ENCODE data around the gene DGAT2L6. TPM values are rescaled to one million over a fixed set of nuclear protein-coding genes. Genes with fewer than 3 reads are reported as not detected.

Gene DGAT2L6
- total RNA-seq, 1 donor from 2014 or later = not detected

DNA sequence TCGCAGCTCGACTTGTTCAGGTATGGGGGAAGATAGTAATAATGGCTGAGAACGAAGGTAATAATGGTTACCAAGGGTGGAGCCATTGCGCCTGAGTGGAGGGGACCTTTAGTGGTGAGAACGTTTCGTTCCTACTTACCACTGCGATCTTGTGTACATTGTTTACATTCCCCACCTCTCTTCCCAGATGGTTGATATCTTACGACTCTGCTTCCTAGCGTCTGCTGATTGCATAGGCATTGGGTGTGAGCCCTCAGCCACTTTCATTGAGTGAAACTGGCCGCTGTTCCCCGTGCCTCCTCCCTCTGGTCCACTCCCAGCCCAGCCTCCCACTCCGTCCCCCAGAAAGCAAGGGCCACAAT, 43.2 kb upstream of the DGAT2L6 start:
- Histone ChIP-seq H3K27me3 (ENCODE audit: insufficient read depth, low read length) (no peaks in the 10 kb centered on the region), H4K20me1 (ENCODE audit: insufficient read depth, low read length) (peaks cover 8% of the 10 kb centered on the region), H3K4me3 (ENCODE audit: insufficient read depth, low read depth, low read length) (peak overlapping the region; percentile 94), H3K79me2 (ENCODE audit: insufficient read depth, low read length) (peaks cover 24% of the 10 kb centered on the region), H3K4me1 (ENCODE audit: insufficient read depth, low read length) (peaks cover 11% of the 10 kb centered on the region), H2AFZ (ENCODE audit: low read depth, low read length) (peak overlapping the region; percentile 93), H3K4me2 (ENCODE audit: low read length) (peak overlapping the region; percentile 98), H3K36me3 (ENCODE audit: insufficient read depth, low read length) (no peaks in the 10 kb centered on the region), H3K9me3 (ENCODE audit: insufficient read depth, low read depth, low read length) (no peaks in the 10 kb centered on the region), H3K27ac (ENCODE audit: low read depth, low read length) (peak overlapping the region; percentile 89), H3K9ac (ENCODE audit: low read length) (peak overlapping the region; percentile 94)
- Mint-ChIP-seq H3K27ac (ENCODE audit: unreplicated experiment) (peak overlapping the region; percentile 99), H3K9me3 (ENCODE audit: unreplicated experiment) (no peaks in the 10 kb centered on the region), H3K36me3 (ENCODE audit: low read depth, unreplicated experiment) (no peaks in the 10 kb centered on the region), H3K4me1 (ENCODE audit: low read depth, unreplicated experiment) (peaks cover 9% of the 10 kb centered on the region), H3K27me3 (ENCODE audit: low read depth, unreplicated experiment) (no peaks in the 10 kb centered on the region), H3K4me3 (ENCODE audit: unreplicated experiment) (peak overlapping the region; percentile 98)
- FAIRE-seq (no peak), DNase-seq (ENCODE audit: low read depth) (no peak)
- TF ChIP-seq EZH2 (IDR thresholded peaks at IDR 0.05; ENCODE audit: insufficient read depth, low read length) = no peak
- TF ChIP-seq, protein P1, sequence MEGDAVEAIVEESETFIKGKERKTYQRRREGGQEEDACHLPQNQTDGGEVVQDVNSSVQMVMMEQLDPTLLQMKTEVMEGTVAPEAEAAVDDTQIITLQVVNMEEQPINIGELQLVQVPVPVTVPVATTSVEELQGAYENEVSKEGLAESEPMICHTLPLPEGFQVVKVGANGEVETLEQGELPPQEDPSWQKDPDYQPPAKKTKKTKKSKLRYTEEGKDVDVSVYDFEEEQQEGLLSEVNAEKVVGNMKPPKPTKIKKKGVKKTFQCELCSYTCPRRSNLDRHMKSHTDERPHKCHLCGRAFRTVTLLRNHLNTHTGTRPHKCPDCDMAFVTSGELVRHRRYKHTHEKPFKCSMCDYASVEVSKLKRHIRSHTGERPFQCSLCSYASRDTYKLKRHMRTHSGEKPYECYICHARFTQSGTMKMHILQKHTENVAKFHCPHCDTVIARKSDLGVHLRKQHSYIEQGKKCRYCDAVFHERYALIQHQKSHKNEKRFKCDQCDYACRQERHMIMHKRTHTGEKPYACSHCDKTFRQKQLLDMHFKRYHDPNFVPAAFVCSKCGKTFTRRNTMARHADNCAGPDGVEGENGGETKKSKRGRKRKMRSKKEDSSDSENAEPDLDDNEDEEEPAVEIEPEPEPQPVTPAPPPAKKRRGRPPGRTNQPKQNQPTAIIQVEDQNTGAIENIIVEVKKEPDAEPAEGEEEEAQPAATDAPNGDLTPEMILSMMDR (IDR thresholded peaks at IDR 0.05; ENCODE audit: insufficient read depth, low read depth, low read length) = no peak

DNA sequence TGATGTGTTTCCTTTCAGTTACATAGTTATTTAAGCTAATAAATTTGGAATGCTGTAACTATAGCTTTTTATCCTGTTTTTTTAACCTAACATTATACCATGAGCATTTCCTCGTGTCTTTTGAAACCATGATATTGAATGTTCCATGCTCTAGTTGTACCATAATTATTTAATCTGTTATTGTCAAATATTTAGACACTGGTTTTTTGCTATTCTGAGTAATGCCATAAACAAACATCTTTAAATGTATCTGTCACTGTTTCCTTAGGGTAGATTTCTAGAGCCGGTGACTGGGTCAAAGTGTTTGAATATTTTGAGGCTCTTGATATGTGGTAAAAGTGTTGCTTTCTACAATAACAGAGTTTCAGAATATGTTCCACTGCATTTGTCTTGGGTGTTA, 38.7 kb upstream of the DGAT2L6 start:
- H3K4me3 Mint-ChIP-seq (ENCODE audit: unreplicated experiment) = no peak overlapping the region
- H3K36me3 Mint-ChIP-seq (ENCODE audit: low read depth, unreplicated experiment) = peaks cover 2% of the 10 kb centered on the region

DNA sequence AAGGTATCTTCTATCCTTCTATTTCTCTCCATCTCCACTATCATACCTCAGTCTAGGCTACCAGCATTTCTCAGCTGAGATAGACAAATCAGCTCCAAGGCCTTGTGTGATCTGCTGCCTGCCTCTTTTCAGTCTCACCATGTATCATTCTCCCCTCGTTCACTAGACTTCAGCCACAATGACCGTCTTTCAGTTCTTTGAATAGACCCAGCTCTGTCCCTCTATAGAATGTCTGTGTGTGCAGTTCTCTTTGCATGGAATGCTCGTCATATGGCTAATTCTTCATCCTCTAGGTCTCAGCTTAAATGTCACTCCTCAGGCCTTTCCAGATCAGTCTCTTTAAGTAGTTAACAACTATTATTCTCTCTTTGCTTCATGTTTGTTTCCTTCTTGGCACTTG, 37.5 kb upstream of the DGAT2L6 start:
- Histone ChIP-seq H3K9me3 (ENCODE audit: insufficient read depth, low read depth, low read length) (no peaks in the 10 kb centered on the region), H3K9ac (ENCODE audit: low read length) (no peak overlapping the region), H3K27me3 (ENCODE audit: insufficient read depth, low read length) (no peaks in the 10 kb centered on the region), H4K20me1 (ENCODE audit: insufficient read depth, low read length) (peaks cover 8% of the 10 kb centered on the region), H3K36me3 (ENCODE audit: insufficient read depth, low read length) (peaks cover 3% of the 10 kb centered on the region), H3K4me3 (ENCODE audit: insufficient read depth, low read depth, low read length) (no peak overlapping the region), H3K4me2 (ENCODE audit: low read length) (no peak overlapping the region), H3K27ac (ENCODE audit: low read depth, low read length) (no peak overlapping the region), H3K4me1 (ENCODE audit: insufficient read depth, low read length) (peaks cover 6% of the 10 kb centered on the region), H2AFZ (ENCODE audit: low read depth, low read length) (no peak overlapping the region), H3K79me2 (ENCODE audit: insufficient read depth, low read length) (peaks cover 14% of the 10 kb centered on the region)
- Mint-ChIP-seq H3K4me3 (ENCODE audit: unreplicated experiment) (no peak overlapping the region), H3K36me3 (ENCODE audit: low read depth, unreplicated experiment) (peaks cover 2% of the 10 kb centered on the region), H3K4me1 (ENCODE audit: low read depth, unreplicated experiment) (no peaks in the 10 kb centered on the region), H3K9me3 (ENCODE audit: unreplicated experiment) (no peaks in the 10 kb centered on the region), H3K27me3 (ENCODE audit: low read depth, unreplicated experiment) (no peaks in the 10 kb centered on the region), H3K27ac (ENCODE audit: unreplicated experiment) (no peak overlapping the region)
- TF ChIP-seq, protein P1 (IDR thresholded peaks at IDR 0.05; ENCODE audit: insufficient read depth, low read depth, low read length) = no peak
- no peak for TF ChIP-seq EZH2 (IDR thresholded peaks at IDR 0.05; ENCODE audit: insufficient read depth, low read length)
- DNase-seq (ENCODE audit: low read depth) = no peak
- FAIRE-seq = peak; percentile 60

More for the DNA sequence above, 38.7 kb upstream of the DGAT2L6 start:
- H3K4me3 ChIP-seq (ENCODE audit: insufficient read depth, low read depth, low read length) = no peak overlapping the region
- DNase-seq (ENCODE audit: low read depth) (no peak), FAIRE-seq (peak; percentile 54)
- no peak overlapping the region for H3K27ac ChIP-seq (ENCODE audit: low read depth, low read length)
- no peaks in the 10 kb centered on the region for H3K27me3 ChIP-seq (ENCODE audit: insufficient read depth, low read length)
- TF ChIP-seq EZH2 (IDR thresholded peaks at IDR 0.05; ENCODE audit: insufficient read depth, low read length) = no peak
- TF ChIP-seq, protein P1 (IDR thresholded peaks at IDR 0.05; ENCODE audit: insufficient read depth, low read depth, low read length) = no peak
- Mint-ChIP-seq H3K27me3 (ENCODE audit: low read depth, unreplicated experiment) (no peaks in the 10 kb centered on the region), H3K27ac (ENCODE audit: unreplicated experiment) (no peak overlapping the region), H3K9me3 (ENCODE audit: unreplicated experiment) (no peaks in the 10 kb centered on the region), H3K4me1 (ENCODE audit: low read depth, unreplicated experiment) (no peaks in the 10 kb centered on the region)
- H3K79me2 ChIP-seq (ENCODE audit: insufficient read depth, low read length) = peaks cover 24% of the 10 kb centered on the region
- peaks cover 3% of the 10 kb centered on the region for H3K36me3 ChIP-seq (ENCODE audit: insufficient read depth, low read length)
- no peaks in the 10 kb centered on the region for H3K9me3 ChIP-seq (ENCODE audit: insufficient read depth, low read depth, low read length)
- H4K20me1 ChIP-seq (ENCODE audit: insufficient read depth, low read length) = peaks cover 8% of the 10 kb centered on the region
- H2AFZ ChIP-seq (ENCODE audit: low read depth, low read length) = no peak overlapping the region
- H3K4me2 ChIP-seq (ENCODE audit: low read length) = no peak overlapping the region
- H3K9ac ChIP-seq (ENCODE audit: low read length) = no peak overlapping the region
- peaks cover 11% of the 10 kb centered on the region for H3K4me1 ChIP-seq (ENCODE audit: insufficient read depth, low read length)

Data from astrocyte (in vitro differentiated cells and primary cell).